Mesodermal cell (in vitro differentiated cells): Measurements from ENCODE around the gene GGT6.

Experiments used
- H3K27ac ChIP-seq: 2 replicates; pipeline ENCODE4 v1.7.0; 2013; ENCODE audit warnings: mild to moderate bottlenecking, low read depth, low read length, moderate library complexity; ENCODE audit not compliant: severe bottlenecking
- H3K36me3 ChIP-seq: 2 replicates; pipeline ENCODE4 v1.7.1; 2013; ENCODE audit warnings: mild to moderate bottlenecking, low read length, moderate library complexity; ENCODE audit not compliant: control insufficient read depth, insufficient read depth
- H3K4me1 ChIP-seq: one replicate; pipeline ENCODE4 v1.7.1; 2013; ENCODE audit warnings: mild to moderate bottlenecking, low read length; ENCODE audit not compliant: insufficient read depth, control insufficient read depth, poor library complexity, severe bottlenecking
- H3K4me3 ChIP-seq: 2 replicates; pipeline ENCODE4 v1.7.0; 2013; ENCODE audit warnings: low read length, control low read depth, mild to moderate bottlenecking; ENCODE audit not compliant: insufficient read depth, poor library complexity, severe bottlenecking; ENCODE audit errors: extremely low read depth
- H3K9me3 ChIP-seq: 2 replicates; pipeline ENCODE4 v1.7.1; 2013; ENCODE audit warnings: mild to moderate bottlenecking, low read length, moderate library complexity; ENCODE audit not compliant: control insufficient read depth
- WGBS, 2 experiments: methylation state at CpG; one replicate each; pipeline ENCODE4 v1.1.5; 2013; ENCODE audit warnings: missing lambda C conversion rate in 2 of 2; ENCODE audit not compliant: insufficient coverage in 2 of 2; 5-methylcytosine and 5-hydroxymethylcytosine counted together

GGT6 gene

GRCh38 chr17:4530799-4531730 lies 29.3 kb downstream of the GGT6 start:
- Histone ChIP-seq H3K4me3 (no peak overlapping the region), H3K4me1 (peaks cover 5% of the 10 kb centered on the region), H3K9me3 (no peaks in the 10 kb centered on the region), H3K36me3 (no peaks in the 10 kb centered on the region), H3K27ac (peak overlapping the region; percentile 36)
- WGBS, 2 experiments, result 62 to 82% methylated on average over 23 to 29 of the region's 30 CpGs

DNA sequence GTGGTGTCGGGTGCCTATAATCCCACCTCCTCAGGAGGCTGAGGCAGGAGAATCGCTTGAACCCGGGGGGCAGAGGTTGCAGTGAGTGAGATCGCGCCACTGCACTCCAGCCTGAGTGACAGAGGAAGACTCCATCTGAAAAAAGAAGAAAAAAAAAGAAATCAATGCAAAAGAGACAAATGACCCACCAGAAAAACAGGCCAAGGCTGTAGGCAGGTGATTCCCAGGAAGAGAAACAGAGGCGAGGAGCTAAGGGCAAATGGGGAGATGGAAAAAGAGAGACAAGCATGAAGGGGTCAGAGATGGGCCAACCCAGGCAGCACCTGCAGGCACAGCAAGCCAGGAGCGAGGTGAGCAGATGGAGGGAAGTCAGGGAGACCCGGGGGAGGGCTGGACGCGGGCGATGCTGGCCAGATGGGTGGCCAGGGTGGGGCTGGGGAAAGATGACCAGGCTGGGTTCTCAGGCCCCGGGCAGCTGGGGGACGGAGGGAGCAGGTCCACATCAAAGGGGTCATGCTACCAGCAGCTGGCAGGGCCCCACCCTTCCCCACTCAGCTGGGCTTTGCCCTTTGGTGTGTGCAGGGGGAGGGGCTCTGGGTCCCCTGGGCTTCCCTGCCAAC lies 30.7 kb downstream of the GGT6 start:
- H3K4me1 ChIP-seq, result peaks cover 5% of the 10 kb centered on the region
- no peaks in the 10 kb centered on the region for H3K9me3 ChIP-seq
- 77 to 79% methylated on average over 9 to 12 of the region's 13 CpGs for WGBS, 2 experiments
- H3K4me3 ChIP-seq, result no peak overlapping the region
- H3K27ac ChIP-seq, result no peak overlapping the region
- no peaks in the 10 kb centered on the region for H3K36me3 ChIP-seq

- Histone ChIP-seq H3K9me3 (no peaks in the 10 kb centered on the region), H3K4me1 (peaks cover 5% of the 10 kb centered on the region), H3K36me3 (no peaks in the 10 kb centered on the region), H3K4me3 (no peak overlapping the region), H3K27ac (no peak overlapping the region)
- WGBS, 2 experiments, result 29 to 37% methylated on average over 4 to 8 of the region's 12 CpGs
Measured at GRCh38 chr17:4527566-4528125, 32.7 kb downstream of the GGT6 start.

DNA sequence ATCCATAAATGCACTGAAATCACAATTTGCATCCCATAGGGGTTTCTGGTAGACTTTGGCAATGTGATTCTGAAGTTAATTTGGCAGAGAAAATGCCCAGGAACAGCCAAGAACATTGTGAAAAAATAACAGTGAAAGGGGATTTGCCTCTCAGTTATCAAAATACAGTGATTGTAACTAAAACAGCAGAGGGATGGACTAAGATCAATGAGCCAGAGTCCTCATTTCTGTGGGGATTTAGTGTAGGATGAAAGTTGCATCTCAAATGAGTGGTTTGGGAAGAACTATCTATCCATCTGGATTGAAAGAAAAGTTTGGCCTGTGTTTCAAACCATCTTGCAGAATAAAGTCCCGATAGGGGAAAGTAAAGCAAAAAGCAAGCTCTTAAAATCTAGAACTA lies 33.2 kb downstream of the GGT6 start:
- H3K4me1 ChIP-seq, result peaks cover 5% of the 10 kb centered on the region

DNA sequence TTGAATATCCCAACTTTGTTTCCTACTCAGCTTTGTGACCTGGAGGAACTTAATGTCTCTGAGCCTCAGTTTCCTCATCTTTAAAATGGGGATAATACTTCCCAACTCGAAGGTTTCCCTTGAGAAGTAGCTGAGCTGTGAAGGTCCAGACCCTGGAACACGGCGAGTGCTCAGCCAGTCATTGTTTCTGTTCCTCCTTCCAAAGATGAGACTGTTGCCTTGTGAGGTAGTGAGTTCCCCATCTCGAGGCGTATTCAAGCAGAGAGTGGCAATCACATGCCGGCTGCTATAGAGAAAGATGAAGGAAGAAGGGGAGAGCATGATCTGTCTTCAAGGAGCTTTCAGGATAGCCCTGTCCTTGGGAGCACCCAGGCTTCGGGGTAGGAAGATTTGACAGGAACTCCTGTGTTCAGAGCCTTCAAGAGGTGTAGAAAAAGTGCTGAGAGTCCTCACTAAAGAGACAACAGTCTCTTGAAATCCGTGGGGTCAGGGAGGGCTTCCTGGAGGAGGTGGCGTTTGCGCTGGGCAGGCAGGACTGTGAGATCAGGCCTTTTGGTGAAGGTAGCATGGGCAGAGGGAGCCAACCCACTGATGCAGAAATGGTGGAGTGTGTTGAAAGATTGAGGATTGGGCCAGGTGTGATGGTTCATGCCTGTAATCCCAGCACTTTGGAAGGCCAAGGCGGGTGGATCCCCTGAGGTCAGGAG lies 34.5 kb downstream of the GGT6 start:
- no peaks in the 10 kb centered on the region for H3K36me3 ChIP-seq
- H3K4me3 ChIP-seq, result no peak overlapping the region
- H3K4me1 ChIP-seq, result no peaks in the 10 kb centered on the region
- no peak overlapping the region for H3K27ac ChIP-seq
- WGBS, 2 experiments, result 89 to 95% methylated on average over 10 of the region's 11 CpGs
- no peaks in the 10 kb centered on the region for H3K9me3 ChIP-seq

More for the DNA sequence above, 33.2 kb downstream of the GGT6 start:
- WGBS, 2 experiments, result 80% methylated on average over 1 of the region's 1 CpG; no CpG with 5 or more reads in 1 of the 2 experiments
- Histone ChIP-seq H3K4me3 (no peak overlapping the region), H3K9me3 (no peaks in the 10 kb centered on the region), H3K27ac (no peak overlapping the region), H3K36me3 (no peaks in the 10 kb centered on the region)

- Histone ChIP-seq H3K36me3 (no peaks in the 10 kb centered on the region), H3K4me1 (no peaks in the 10 kb centered on the region), H3K9me3 (no peaks in the 10 kb centered on the region), H3K27ac (no peak overlapping the region), H3K4me3 (no peak overlapping the region)
- 84 to 87% methylated on average over 7 of the region's 8 CpGs for WGBS, 2 experiments
Measured at GRCh38 chr17:4523946-4524345, 36.4 kb downstream of the GGT6 start.

DNA sequence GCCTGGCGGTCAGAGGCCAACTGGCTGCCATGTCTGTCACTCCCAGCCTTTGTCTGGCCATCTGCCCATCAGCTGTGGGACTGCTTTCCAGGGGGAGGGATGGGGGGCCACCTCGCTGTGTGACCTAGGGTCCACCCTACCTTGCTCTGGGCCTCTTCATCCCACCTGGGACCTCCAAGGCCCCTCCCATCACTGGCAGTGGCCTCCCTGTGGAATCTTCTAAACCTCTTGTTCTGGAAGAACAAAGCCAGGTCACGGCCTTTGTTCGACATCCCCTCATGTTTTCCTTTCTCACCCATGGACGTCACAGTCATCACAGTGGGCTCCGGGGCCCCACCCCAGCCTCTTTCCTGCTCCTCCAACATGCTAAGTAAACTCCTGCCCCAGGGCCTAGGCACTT lies 37.7 kb downstream of the GGT6 start:
- 77 to 81% methylated on average over 5 of the region's 6 CpGs for WGBS, 2 experiments
- Histone ChIP-seq H3K36me3 (no peaks in the 10 kb centered on the region), H3K27ac (no peak overlapping the region)

GRCh38 chr17:4520894-4521600 lies 39.3 kb downstream of the GGT6 start:
- 93 to 94% methylated on average over 2 to 6 of the region's 8 CpGs for WGBS, 2 experiments
- H3K27ac ChIP-seq, result no peak overlapping the region
- H3K4me1 ChIP-seq, result no peaks in the 10 kb centered on the region

More for the DNA sequence above, 37.7 kb downstream of the GGT6 start:
- Histone ChIP-seq H3K9me3 (no peaks in the 10 kb centered on the region), H3K4me1 (no peaks in the 10 kb centered on the region), H3K4me3 (no peak overlapping the region)

GRCh38 chr17:4520060-4520893 lies 40.1 kb downstream of the GGT6 start:
- no peaks in the 10 kb centered on the region for H3K9me3 ChIP-seq
- no peak overlapping the region for H3K27ac ChIP-seq
- 88 to 94% methylated on average over 11 to 18 of the region's 19 CpGs for WGBS, 2 experiments
- H3K4me1 ChIP-seq, result no peaks in the 10 kb centered on the region
- no peak overlapping the region for H3K4me3 ChIP-seq
- H3K36me3 ChIP-seq, result no peaks in the 10 kb centered on the region

More at GRCh38 chr17:4520894-4521600, 39.3 kb downstream of the GGT6 start:
- no peak overlapping the region for H3K4me3 ChIP-seq
- no peaks in the 10 kb centered on the region for H3K9me3 ChIP-seq
- no peaks in the 10 kb centered on the region for H3K36me3 ChIP-seq
